GM19043 (cell line): ENCODE results near the gene PCDHGA6.

Experiments
- ATAC-seq: cut with Tn5 transposase; IDR thresholded peaks from one replicate; pipeline ENCODE4 v1.9.1; 2021; ENCODE audit warnings: low read depth; ENCODE audit not compliant: unreplicated experiment

The PCDHGA6 gene

DNA sequence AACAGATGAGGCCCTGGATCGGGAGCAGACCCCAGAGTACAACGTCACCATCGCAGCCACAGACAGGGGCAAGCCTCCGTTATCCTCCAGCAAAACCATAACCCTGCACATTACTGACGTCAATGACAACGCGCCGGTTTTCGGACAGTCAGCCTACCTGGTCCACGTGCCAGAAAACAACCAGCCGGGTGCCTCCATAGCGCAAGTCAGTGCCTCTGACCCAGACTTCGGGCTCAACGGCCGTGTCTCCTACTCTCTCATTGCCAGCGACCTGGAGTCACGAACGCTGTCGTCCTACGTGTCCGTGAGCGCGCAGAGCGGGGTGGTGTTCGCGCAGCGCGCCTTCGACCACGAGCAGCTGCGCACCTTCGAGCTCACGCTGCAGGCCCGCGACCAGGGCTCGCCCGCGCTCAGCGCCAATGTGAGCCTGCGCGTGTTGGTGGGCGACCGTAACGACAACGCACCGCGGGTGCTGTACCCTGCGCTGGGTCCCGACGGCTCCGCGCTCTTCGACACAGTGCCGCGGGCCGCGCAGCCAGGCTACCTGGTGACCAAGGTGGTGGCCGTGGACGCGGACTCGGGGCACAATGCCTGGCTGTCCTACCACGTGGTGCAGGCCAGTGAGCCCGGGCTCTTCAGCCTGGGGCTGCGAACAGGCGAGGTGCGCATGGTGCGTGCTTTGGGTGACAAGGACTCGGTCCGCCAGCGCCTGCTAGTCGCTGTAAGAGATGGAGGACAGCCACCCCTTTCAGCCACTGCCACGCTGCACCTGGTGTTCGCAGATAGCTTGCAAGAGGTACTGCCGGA is 45.6 kb downstream of the PCDHGA6 start:
- ATAC-seq, result no peak

DNA sequence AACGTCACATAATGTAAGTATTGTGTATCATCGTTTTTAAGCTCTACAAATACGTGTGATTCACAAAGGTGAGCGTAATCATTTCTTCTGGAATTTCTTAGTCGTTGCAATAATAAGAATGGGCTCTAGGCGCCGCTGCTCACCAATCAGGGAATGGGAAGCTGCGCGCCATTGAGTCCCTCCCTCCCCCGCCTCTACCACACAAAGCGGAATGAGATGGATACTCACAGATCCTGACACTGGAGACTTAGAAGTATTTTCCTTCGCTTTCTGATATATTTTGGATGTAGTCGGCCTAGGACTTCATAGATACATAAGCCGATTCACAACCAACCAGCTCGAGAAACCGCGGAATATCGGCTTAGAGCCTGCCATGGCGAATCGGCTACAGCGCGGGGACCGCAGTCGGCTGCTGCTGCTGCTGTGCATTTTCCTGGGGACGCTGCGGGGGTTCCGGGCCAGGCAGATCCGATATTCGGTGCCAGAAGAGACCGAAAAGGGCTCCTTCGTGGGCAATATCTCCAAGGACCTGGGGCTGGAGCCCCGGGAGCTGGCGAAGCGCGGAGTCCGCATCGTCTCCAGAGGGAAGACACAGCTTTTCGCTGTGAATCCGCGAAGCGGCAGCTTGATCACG is 47.3 kb downstream of the PCDHGA6 start, which contains the start of gene PCDHGA11:
Gene PCDHGA11 (plus strand): TSS at position 197 of the 634 bp plus-strand sequence. CDS start 177 bp downstream, at position 374.
- ATAC-seq, result peak; percentile 47

DNA sequence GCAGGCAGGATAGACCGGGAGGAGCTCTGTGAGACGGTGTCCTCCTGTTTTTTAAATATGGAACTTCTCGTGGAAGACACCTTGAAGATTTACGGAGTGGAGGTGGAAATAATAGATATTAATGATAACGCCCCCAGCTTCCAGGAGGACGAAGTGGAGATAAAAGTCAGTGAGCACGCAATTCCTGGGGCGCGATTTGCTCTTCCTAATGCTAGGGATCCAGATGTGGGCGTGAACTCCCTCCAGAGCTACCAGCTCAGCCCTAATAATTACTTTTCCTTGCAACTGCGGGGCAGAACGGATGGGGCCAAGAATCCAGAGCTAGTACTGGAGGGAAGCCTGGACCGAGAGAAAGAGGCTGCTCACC is 47.8 kb downstream of the PCDHGA6 start:
- no peak for ATAC-seq

DNA sequence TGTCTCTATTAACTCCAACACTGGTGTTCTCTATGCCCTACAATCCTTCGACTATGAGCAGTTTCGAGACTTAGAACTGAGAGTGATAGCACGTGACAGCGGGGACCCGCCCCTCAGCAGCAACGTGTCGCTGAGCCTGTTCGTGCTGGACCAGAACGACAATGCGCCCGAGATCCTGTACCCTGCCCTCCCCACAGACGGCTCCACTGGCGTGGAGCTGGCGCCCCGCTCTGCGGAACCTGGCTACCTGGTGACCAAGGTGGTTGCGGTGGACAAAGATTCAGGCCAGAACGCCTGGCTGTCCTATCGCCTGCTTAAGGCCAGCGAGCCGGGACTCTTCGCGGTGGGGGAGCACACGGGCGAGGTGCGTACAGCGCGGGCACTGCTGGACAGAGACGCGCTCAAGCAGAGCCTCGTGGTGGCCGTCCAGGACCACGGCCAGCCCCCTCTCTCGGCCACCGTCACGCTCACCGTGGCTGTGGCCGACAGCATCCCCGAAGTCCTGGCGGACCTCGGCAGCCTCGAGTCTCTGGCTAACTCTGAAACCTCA is 49.1 kb downstream of the PCDHGA6 start:
- ATAC-seq, result no peak

DNA sequence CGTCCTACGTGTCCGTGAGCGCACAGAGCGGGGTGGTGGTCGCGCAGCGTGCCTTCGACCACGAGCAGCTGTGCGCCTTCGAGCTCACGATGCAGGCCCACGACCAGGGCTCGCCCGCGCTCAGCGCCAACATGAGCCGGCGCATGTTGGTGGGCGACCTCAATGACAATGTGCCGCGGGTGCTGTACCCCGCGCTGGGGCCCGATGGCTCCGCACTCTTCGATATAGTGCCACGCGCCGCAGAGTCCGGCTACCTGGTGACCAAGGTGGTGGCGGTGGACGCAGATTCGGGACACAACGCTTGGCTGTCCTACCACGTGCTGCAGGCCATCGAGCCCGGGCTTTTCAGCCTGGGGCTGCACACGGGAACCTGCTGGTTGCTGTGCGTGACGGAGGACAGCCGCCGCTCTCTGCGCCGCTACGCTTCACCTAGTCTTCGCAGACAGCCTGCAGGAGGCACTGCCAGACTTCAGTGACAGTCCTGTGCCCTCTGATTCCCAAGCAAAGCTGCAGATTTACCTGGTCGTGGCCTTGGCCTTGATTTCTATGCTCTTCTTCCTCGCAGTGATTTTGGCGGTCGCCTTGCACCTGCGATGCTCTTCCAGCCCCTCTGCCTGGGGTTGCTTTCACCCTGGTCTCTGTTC is 54.2 kb downstream of the PCDHGA6 start:
- ATAC-seq, result no peak
